Breast epithelium (tissue), 3 donors: ENCODE results near the gene TRNAU1AP.

Experiments
- POLR2A ChIP-seq: fragments of 450-650 bp; IDR thresholded peaks from one replicate; pipeline ENCODE4 v1.6.1; 2016; ENCODE audit warnings: antibody characterized with exemption, mild to moderate bottlenecking, moderate library complexity
- TF ChIP-seq, protein P1 (sequence below), 3 donors: fragments of 450-650 bp; IDR thresholded peaks; one replicate each; pipeline ENCODE4 v1.5.1; 2016 to 2017; ENCODE audit warnings: antibody characterized with exemption in 3 of 3, mild to moderate bottlenecking in 3 of 3, moderate library complexity in 3 of 3

DNA sequence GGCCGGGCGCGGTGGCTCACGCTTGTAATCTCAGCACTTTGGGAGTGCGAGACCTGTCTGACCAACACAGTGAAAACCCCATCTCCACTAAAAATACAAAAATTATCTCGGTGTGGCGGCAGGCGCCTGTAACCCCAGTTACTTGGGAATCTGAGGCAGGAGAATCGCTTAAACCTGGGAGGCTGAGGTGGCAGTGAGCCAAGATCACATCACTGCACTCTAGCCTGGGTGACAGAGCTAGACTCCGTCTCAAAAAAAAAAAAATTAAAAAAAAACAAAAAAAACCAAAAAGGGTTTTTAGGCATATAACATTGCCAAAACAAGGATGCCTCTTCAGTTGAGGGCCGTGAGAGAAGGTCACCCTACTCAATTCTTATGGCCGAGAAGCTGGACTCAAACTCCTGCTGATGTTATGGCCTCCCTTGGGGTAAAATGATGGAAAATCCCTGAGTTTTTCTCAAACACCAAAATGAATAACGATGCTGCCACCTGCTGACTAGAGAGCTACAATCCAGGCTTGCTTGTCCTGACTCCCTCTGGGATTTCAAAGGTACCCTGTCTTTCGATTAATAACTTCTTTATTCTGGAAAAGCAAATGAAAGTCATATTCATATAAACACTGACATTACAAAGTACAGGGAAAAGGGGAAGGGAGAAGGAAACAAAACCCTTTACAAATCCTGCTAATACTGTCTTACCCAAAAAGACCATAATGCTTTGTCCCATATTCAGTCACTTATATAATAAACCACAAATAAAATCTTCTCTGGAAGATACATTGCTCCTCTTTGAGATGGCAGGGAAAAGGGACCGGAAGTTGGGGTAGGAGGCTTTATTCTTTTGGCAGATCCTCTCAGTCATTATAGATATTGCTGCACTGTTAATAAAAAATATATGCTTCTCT lies 49.9 kb downstream of the TRNAU1AP start:
- TF ChIP-seq, protein P1, sequence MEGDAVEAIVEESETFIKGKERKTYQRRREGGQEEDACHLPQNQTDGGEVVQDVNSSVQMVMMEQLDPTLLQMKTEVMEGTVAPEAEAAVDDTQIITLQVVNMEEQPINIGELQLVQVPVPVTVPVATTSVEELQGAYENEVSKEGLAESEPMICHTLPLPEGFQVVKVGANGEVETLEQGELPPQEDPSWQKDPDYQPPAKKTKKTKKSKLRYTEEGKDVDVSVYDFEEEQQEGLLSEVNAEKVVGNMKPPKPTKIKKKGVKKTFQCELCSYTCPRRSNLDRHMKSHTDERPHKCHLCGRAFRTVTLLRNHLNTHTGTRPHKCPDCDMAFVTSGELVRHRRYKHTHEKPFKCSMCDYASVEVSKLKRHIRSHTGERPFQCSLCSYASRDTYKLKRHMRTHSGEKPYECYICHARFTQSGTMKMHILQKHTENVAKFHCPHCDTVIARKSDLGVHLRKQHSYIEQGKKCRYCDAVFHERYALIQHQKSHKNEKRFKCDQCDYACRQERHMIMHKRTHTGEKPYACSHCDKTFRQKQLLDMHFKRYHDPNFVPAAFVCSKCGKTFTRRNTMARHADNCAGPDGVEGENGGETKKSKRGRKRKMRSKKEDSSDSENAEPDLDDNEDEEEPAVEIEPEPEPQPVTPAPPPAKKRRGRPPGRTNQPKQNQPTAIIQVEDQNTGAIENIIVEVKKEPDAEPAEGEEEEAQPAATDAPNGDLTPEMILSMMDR (IDR thresholded peaks at IDR 0.05) = peak; percentile 20 to 74 (median 68)
- TF ChIP-seq POLR2A = no peak
